ENCODE measurements around the gene LHPP. TPM values are rescaled to one million over a fixed set of nuclear protein-coding genes. Genes with fewer than 3 reads are reported as not detected.

LHPP gene
- total and polyA plus RNA-seq, 3 donors from 2014 or later = 34.2 to 46.0 (median 45.0) TPM

- Histone ChIP-seq H3K9me3 (no peaks in the 10 kb centered on the region), H3K4me3 (no peak overlapping the region), H3K27ac (peak overlapping the region; percentile 82 to 86), H3K4me1 (peaks cover 70% of the 10 kb centered on the region), H3K36me3 (ENCODE audit: low read depth, missing control alignments) (no peaks in the 10 kb centered on the region), H3K27me3 (no peaks in the 10 kb centered on the region)
- no peak for DNase-seq
- intact Hi-C loops (cut with DNase I; ENCODE audit: low total_unique reads) = no loop called here
- TF ChIP-seq, protein P1, sequence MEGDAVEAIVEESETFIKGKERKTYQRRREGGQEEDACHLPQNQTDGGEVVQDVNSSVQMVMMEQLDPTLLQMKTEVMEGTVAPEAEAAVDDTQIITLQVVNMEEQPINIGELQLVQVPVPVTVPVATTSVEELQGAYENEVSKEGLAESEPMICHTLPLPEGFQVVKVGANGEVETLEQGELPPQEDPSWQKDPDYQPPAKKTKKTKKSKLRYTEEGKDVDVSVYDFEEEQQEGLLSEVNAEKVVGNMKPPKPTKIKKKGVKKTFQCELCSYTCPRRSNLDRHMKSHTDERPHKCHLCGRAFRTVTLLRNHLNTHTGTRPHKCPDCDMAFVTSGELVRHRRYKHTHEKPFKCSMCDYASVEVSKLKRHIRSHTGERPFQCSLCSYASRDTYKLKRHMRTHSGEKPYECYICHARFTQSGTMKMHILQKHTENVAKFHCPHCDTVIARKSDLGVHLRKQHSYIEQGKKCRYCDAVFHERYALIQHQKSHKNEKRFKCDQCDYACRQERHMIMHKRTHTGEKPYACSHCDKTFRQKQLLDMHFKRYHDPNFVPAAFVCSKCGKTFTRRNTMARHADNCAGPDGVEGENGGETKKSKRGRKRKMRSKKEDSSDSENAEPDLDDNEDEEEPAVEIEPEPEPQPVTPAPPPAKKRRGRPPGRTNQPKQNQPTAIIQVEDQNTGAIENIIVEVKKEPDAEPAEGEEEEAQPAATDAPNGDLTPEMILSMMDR (IDR thresholded peaks at IDR 0.05) = no peak
- no peak for TF ChIP-seq POLR2A (IDR thresholded peaks at IDR 0.05)
- WGBS, 2 donors = 58% methylated on average over 10 of the region's 10 CpGs; no CpG with 5 or more reads in 1 of the 2 donors
These were observed 170.9 kb downstream of the LHPP start for GRCh38 chr10:124632566-124632965.

- Histone ChIP-seq H3K27ac (peak overlapping the region; percentile 51 to 60), H3K36me3 (ENCODE audit: low read depth, missing control alignments) (no peaks in the 10 kb centered on the region)
- intact Hi-C loops (cut with DNase I; ENCODE audit: low total_unique reads) = no loop called here
These were observed 174.8 kb downstream of the LHPP start for GRCh38 chr10:124636271-124636995.

GRCh38 chr10:124637091-124637700 lies 175.6 kb downstream of the LHPP start:
- H3K9me3 ChIP-seq = no peaks in the 10 kb centered on the region
- no peaks in the 10 kb centered on the region for H3K27me3 ChIP-seq
- TF ChIP-seq, protein P1 (IDR thresholded peaks at IDR 0.05) = no peak
- TF ChIP-seq POLR2A (IDR thresholded peaks at IDR 0.05) = no peak
- DNase-seq = no peak
- intact Hi-C loops (cut with DNase I; ENCODE audit: low total_unique reads) = no loop called here
- peaks cover 45% of the 10 kb centered on the region for H3K4me1 ChIP-seq
- no peak overlapping the region for H3K4me3 ChIP-seq
- no peaks in the 10 kb centered on the region for H3K36me3 ChIP-seq (ENCODE audit: low read depth, missing control alignments)
- H3K27ac ChIP-seq = no peak overlapping the region
- 83 to 92% methylated on average over 4 to 14 of the region's 14 CpGs for WGBS, 2 donors

More at GRCh38 chr10:124636271-124636995, 174.8 kb downstream of the LHPP start:
- no peaks in the 10 kb centered on the region for H3K9me3 ChIP-seq
- no peak overlapping the region for H3K4me3 ChIP-seq
- peaks cover 45% of the 10 kb centered on the region for H3K4me1 ChIP-seq
- no peak for TF ChIP-seq POLR2A (IDR thresholded peaks at IDR 0.05)
- TF ChIP-seq, protein P1 (IDR thresholded peaks at IDR 0.05) = peak in 1 of 3 experiments; percentile 14
- H3K27me3 ChIP-seq = no peaks in the 10 kb centered on the region
- DNase-seq = no peak
- 65 to 69% methylated on average over 8 to 19 of the region's 19 CpGs for WGBS, 2 donors

DNA sequence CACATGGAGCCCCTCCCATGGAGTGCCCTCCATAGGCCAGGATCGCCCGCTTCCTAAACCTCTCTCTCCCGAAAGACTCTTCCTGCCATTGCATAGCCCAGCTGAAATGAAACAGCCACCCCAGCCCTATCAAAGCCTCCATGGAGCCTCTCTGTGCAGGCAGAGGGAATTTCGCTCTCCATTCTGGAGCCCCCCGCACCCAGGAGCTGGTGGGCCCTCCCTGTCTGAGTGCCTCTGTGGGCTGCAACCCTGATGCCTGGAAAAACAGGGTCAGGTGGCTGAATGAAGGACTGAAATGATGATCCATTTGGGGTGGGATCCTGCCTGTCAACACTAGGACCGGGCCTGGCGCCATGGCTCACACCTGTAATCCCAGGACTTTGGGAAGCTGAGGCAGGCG lies 176.1 kb downstream of the LHPP start:
- TF ChIP-seq POLR2A (IDR thresholded peaks at IDR 0.05) = no peak
- TF ChIP-seq, protein P1 (IDR thresholded peaks at IDR 0.05) = no peak
- Histone ChIP-seq H3K4me1 (peaks cover 45% of the 10 kb centered on the region), H3K4me3 (no peak overlapping the region), H3K9me3 (no peaks in the 10 kb centered on the region), H3K27ac (no peak overlapping the region), H3K27me3 (no peaks in the 10 kb centered on the region), H3K36me3 (ENCODE audit: low read depth, missing control alignments) (no peaks in the 10 kb centered on the region)
- no peak for DNase-seq
- intact Hi-C loops (cut with DNase I; ENCODE audit: low total_unique reads) = no loop called here
- WGBS, 2 donors = 93 to 96% methylated on average over 8 of the region's 8 CpGs
